ENCODE results near the gene FSTL3. TPM values are rescaled to one million over a fixed set of nuclear protein-coding genes. Genes with fewer than 3 reads are reported as not detected.

The FSTL3 gene
- total RNA-seq, 1 experiment from 2014 or later = 6.8 TPM

DNA sequence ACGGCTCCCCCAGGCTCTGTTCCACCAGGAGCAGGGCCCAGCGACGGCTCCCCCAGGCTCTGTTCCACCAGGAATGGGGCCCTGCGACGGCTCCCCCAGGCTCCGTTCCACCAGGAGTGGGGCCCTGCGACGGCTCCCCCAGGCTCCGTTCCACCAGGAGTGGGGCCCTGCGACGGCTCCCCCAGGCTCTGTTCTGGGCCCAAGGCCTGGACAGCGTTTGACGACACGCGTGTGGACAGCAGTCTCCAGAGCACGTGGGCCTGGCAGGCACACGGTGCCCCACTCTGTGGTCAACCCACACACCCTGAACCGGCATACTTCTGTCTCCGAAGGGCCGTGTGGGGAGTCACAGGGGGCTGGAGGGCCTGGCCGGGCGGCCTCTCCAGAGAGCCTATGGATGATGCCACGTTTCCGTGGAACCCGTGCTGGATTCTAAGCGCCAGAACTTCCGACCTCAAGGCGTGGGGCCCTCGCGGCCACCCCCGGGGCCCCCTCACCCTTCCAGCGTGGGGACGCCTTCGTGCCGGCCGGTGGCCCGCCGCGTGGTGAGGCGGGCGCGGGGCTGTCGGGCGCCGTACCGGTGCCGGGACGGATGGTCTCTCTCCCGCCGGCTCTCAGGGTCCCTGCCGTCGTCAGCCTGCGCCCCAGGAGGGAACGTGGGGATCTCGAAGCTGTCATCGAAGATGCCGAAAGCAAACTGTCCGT lies 24.9 kb upstream of the FSTL3 start:
- Histone ChIP-seq H2AK5ac (ENCODE audit: insufficient read length, low read length) (no peak overlapping the region), H4K5ac (ENCODE audit: insufficient read length, low read depth, low read length) (no peak overlapping the region), H3K23ac (ENCODE audit: insufficient read length, low read depth, low read length) (no peak overlapping the region), H3K9ac (ENCODE audit: extremely low read depth, insufficient read length, low read length) (no peak overlapping the region), H2BK120ac (ENCODE audit: low read depth, low read length, poor library complexity, severe bottlenecking) (no peak overlapping the region), H4K20me1 (ENCODE audit: control insufficient read depth, insufficient read depth, insufficient read length) (peaks cover 7% of the 10 kb centered on the region), H4K8ac (replicated peaks; ENCODE audit: insufficient read length, low read depth, low read length) (no peak overlapping the region), H4K91ac (ENCODE audit: insufficient read length, low read depth, low read length) (no peak overlapping the region), H3K79me2 (ENCODE audit: insufficient read depth, low read length) (peaks cover 26% of the 10 kb centered on the region), H3K14ac (ENCODE audit: insufficient read depth, low read length) (no peak overlapping the region), H3K9me3 (ENCODE audit: control insufficient read depth, low read depth, low read length) (no peaks in the 10 kb centered on the region), H3K79me1 (ENCODE audit: insufficient read depth, low read depth, low read length, poor library complexity, severe bottlenecking) (peaks cover 10% of the 10 kb centered on the region), H3T11ph (ENCODE audit: low read length) (no peak overlapping the region), H3K27me3 (ENCODE audit: insufficient read depth, low read length) (no peaks in the 10 kb centered on the region), H2BK12ac (ENCODE audit: insufficient read length, low read depth, low read length) (no peak overlapping the region), H3K4me2 (ENCODE audit: insufficient read depth, insufficient read length, low read length) (no peak overlapping the region), H2BK20ac (ENCODE audit: low read depth, low read length, poor library complexity, severe bottlenecking) (no peak overlapping the region), H2BK5ac (ENCODE audit: insufficient read length, low read length) (no peak overlapping the region), H3K18ac (ENCODE audit: insufficient read length, low read depth, low read length) (no peak overlapping the region), H2AFZ (ENCODE audit: low read length) (no peak overlapping the region), H2BK15ac (ENCODE audit: low read depth, low read length) (no peak overlapping the region), H3K23me2 (ENCODE audit: insufficient read length, low read depth, low read length, poor library complexity, severe bottlenecking) (no peaks in the 10 kb centered on the region), H3K4me1 (ENCODE audit: insufficient read depth, low read length) (no peaks in the 10 kb centered on the region), H3K27ac (ENCODE audit: insufficient read length, low read depth, low read length) (no peak overlapping the region), H3K56ac (ENCODE audit: insufficient read length, low read depth, low read length) (no peak overlapping the region), H3K4ac (ENCODE audit: low read depth, low read length) (no peak overlapping the region)
- Mint-ChIP-seq H3K9me3 (no peaks in the 10 kb centered on the region; a peak in 1 of 5 replicates), H3K27me3 (ENCODE audit: low read depth) (no peaks in the 10 kb centered on the region), H3K36me3 (ENCODE audit: insufficient read depth in 1 of 3, low read depth in 3 of 3) (peaks cover 9 to 30% (median 27%) of the 10 kb centered on the region in 3 experiments; a peak in 6 of 7 replicates), H3K27ac (no peak overlapping the region), H3K4me3 (no peak overlapping the region), H3K4me1 (no peaks in the 10 kb centered on the region)
- TF ChIP-seq, protein P1, sequence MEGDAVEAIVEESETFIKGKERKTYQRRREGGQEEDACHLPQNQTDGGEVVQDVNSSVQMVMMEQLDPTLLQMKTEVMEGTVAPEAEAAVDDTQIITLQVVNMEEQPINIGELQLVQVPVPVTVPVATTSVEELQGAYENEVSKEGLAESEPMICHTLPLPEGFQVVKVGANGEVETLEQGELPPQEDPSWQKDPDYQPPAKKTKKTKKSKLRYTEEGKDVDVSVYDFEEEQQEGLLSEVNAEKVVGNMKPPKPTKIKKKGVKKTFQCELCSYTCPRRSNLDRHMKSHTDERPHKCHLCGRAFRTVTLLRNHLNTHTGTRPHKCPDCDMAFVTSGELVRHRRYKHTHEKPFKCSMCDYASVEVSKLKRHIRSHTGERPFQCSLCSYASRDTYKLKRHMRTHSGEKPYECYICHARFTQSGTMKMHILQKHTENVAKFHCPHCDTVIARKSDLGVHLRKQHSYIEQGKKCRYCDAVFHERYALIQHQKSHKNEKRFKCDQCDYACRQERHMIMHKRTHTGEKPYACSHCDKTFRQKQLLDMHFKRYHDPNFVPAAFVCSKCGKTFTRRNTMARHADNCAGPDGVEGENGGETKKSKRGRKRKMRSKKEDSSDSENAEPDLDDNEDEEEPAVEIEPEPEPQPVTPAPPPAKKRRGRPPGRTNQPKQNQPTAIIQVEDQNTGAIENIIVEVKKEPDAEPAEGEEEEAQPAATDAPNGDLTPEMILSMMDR (conservative IDR thresholded peaks at IDR 0.05) = no peak
- WGBS (ENCODE audit: extremely low coverage, insufficient read length, low lambda C conversion rate) = no CpG with 5 or more reads among the region's 58 CpGs
- DNase-seq = no peak

Data from H9 (cell line).